KOPT-K1 (cell line): ENCODE measurements around the gene DLGAP1.

Source experiments
- H3K27ac ChIP-seq: fragments of 200-600 bp; sonication (generic); 2 replicates; pipeline ENCODE4 v1.5.1; 2016; ENCODE audit warnings: antibody characterized with exemption, mild to moderate bottlenecking, low read depth, low read length; ENCODE audit not compliant: poor library complexity, severe bottlenecking
- H3K36me3 ChIP-seq: fragments of 200-600 bp; sonication (generic); 2 replicates; pipeline ENCODE4 v1.5.1; 2017; ENCODE audit warnings: antibody characterized with exemption, mild to moderate bottlenecking, low read length, moderate library complexity; ENCODE audit not compliant: insufficient read depth
- H3K9me3 ChIP-seq: fragments of 200-600 bp; sonication (generic); 2 replicates; pipeline ENCODE4 v1.5.1; 2017; ENCODE audit warnings: antibody characterized with exemption, low read length, mild to moderate bottlenecking; ENCODE audit not compliant: insufficient read depth, poor library complexity, severe bottlenecking

The DLGAP1 gene

DNA sequence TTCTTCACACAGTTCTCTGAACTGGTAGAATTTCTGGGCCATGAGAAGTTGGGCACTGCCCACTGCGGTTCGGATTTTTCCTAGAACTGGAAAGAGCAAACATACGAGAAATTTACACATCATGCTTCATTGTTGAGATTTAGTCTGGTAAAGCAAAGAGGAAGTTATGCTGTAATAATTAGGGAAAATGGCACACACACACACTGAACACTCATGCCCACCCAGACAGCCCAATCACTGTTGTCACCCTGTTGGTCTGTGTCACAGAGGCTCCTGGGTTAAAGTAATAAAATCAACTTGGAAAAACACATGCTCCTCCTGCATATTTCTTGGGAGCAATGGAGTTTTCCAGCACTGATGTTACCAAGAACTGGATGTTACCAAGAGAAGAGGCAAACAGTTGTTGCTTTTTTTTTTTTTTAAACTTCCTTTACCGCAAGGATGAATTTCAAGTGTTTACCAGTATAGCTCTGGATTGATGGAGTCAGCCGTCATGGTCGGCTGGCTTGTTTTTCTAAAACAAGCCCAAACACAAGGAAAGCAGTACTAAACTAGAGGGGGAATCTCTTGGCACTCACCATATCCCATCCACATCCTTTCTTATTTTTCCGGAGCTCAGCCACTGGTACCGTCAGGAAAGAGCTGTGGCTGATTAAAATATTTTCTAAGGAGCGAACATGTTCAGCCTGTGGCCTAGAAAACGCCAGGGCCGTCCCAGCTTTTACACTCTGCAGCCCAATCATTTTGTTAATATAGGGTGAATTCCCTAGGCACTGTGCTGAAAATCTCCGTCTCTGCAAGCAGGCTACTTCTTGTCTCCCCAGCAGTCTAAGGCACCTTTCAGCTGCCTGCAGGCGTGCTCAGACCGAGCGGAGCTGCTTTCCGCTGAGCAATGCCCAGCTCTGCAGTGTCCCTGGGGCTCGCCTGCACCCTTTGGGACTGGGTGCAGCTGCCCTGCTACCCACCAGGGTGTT lies 946.2 kb downstream of the DLGAP1 start:
- H3K9me3 ChIP-seq: no peaks in the 10 kb centered on the region
- no peak overlapping the region for H3K27ac ChIP-seq
- H3K36me3 ChIP-seq: no peaks in the 10 kb centered on the region

GRCh38 chr18:3504637-3505036 lies 950.5 kb downstream of the DLGAP1 start:
- Histone ChIP-seq H3K27ac (no peak overlapping the region), H3K9me3 (no peaks in the 10 kb centered on the region), H3K36me3 (no peaks in the 10 kb centered on the region)

DNA sequence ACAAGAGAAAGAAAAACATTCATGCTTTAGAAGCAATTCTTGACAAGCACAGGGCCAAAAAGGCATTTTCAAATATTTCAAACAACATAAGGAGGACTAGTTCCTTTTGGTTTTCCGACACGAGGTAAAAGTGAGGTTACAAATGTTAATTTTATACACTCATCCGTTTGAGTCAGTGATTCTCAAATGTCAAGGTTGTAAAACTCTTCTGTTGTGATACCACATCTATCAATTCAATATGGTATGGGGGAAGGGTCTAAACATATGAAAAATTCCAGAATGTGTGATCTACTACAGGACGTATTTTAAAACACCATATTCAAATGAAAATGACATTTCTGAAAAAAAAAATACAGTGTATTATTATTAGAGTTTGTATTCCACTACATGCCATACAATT lies 952.5 kb downstream of the DLGAP1 start:
- H3K36me3 ChIP-seq: no peaks in the 10 kb centered on the region
- H3K27ac ChIP-seq: no peak overlapping the region
- H3K9me3 ChIP-seq: no peaks in the 10 kb centered on the region

DNA sequence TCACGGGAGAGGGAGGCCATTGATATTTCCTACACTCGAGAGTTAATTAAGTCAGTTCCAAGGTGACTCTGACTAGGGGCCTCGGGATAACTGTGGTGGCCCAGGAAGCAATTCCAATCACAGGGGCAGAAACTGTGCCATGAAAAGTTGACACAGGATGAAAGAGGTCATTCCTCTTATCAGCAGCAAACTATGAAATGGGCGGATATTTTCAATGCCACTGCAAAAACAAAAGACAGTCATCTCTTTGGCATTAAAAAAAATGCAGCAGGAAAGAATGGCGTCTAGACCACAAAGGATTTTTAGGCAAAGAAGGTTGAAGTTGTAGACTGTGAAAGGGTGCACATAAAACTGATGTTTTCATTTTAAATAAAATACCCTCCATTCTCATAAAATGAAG lies 955.1 kb downstream of the DLGAP1 start:
- no peaks in the 10 kb centered on the region for H3K9me3 ChIP-seq
- no peak overlapping the region for H3K27ac ChIP-seq
- H3K36me3 ChIP-seq: no peaks in the 10 kb centered on the region

DNA sequence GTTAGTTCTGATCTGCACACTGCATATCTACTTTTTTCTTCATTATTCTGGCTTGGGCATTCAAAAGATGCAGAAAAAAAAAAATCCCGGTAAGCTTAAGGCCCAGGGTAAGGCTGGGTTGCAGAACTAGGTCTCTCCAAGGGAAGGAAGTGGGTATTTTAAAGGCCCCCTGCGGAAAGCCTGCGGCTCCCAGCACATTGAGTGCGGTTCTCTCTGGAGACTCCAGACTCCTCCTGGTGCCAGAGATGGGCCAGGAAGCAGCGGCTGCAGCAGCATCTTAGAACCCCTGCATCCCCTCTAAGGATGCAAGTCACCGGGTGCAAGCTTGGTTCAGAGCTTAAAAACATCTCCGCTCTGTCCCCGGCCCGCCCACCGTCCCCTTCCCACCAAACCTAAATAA lies 955.6 kb downstream of the DLGAP1 start:
- Histone ChIP-seq H3K36me3 (no peaks in the 10 kb centered on the region), H3K9me3 (no peaks in the 10 kb centered on the region), H3K27ac (no peak overlapping the region)

GRCh38 chr18:3498698-3499471 lies 956.2 kb downstream of the DLGAP1 start:
- Histone ChIP-seq H3K27ac (no peak overlapping the region), H3K9me3 (no peaks in the 10 kb centered on the region)

GRCh38 chr18:3495691-3496430 lies 959.2 kb downstream of the DLGAP1 start:
- Histone ChIP-seq H3K9me3 (no peaks in the 10 kb centered on the region), H3K36me3 (no peaks in the 10 kb centered on the region), H3K27ac (no peak overlapping the region)

More at GRCh38 chr18:3498698-3499471, 956.2 kb downstream of the DLGAP1 start:
- no peaks in the 10 kb centered on the region for H3K36me3 ChIP-seq

DNA sequence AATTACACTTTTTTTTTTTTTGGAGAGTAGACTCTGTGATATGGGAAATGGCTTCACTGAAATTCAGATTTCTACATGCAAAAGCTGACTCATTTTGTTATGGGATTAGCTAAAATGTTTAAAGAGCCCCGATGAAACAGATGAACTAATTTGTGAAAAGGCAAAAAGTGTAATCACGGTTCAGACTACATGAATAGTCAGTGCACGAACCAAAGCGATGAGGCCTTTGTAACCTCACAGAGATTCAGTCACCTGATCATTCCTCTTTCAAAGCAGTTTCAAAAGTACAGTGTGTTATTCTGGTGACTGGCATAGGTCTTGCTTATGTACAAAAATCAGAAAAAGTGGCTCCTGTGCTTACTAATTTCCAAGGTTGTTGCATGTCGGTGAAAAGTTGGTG lies 960.5 kb downstream of the DLGAP1 start:
- no peaks in the 10 kb centered on the region for H3K9me3 ChIP-seq
- H3K27ac ChIP-seq: no peak overlapping the region
- H3K36me3 ChIP-seq: no peaks in the 10 kb centered on the region

GRCh38 chr18:3494245-3494526 lies 960.9 kb downstream of the DLGAP1 start:
- H3K9me3 ChIP-seq: no peaks in the 10 kb centered on the region
- H3K36me3 ChIP-seq: no peaks in the 10 kb centered on the region
- H3K27ac ChIP-seq: no peak overlapping the region

DNA sequence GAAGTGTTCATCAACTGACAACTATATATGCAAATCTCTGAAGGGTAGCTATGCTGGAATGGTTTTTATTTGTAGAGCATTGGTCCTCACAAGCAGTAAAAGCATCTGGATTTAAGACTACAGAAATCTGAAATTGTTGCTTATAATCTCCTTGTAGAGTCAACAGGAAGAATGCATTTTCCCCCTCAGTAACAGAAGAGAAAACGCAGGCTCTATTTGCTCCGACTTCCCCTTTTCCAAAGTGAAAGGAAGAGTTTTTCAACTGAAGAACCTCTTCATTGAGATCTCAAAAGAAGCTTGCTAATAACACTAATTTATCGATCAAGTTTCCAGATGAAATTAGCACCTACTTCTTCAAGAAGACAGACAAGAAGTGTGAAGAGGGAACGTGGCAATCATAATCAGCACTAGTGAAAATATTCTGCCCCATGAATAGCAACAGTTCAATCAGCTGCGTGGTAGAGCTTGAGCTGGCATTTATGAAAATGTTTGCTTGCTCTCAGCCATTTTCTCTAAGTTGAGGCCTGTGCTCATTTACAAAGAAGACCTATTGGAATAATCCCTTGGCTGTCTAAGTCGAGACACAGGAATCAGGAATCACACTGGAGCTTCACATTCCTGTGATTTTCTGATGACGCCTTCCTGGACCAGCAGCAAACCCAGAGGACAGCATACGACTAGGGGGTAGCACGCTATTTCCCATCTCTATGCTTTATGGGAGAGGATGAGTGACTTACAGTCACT lies 961.4 kb downstream of the DLGAP1 start:
- Histone ChIP-seq H3K36me3 (no peaks in the 10 kb centered on the region), H3K27ac (no peak overlapping the region), H3K9me3 (no peaks in the 10 kb centered on the region)

GRCh38 chr18:3492721-3493120 lies 962.4 kb downstream of the DLGAP1 start:
- Histone ChIP-seq H3K36me3 (no peaks in the 10 kb centered on the region), H3K27ac (no peak overlapping the region), H3K9me3 (no peaks in the 10 kb centered on the region)

DNA sequence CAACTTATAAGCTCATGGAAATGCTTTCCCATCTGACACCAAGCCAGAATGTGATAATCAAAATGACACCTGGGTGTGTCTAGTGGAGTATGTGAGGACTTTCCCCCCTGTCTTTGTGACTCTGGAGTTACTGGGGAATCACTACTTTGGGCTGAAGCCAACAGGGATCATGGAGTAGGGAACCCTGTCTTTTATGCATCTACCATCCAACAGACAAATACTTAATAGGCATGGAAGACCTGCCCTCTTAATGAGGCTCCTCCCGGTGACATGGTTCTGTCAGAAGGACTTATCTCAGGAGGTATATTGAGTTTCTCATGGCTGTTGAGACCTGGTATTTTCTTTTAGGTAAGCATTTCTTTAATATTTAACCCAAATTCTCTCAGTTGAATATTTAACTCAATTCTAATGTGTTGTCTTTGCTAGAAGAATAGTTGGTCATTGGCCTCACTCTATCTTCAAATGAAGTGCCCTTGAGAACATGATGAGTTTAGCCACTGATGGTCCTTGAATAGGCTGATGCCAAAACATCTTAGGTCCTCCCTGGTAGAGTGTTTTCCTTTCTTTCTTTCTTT lies 963.0 kb downstream of the DLGAP1 start:
- no peaks in the 10 kb centered on the region for H3K36me3 ChIP-seq
- no peak overlapping the region for H3K27ac ChIP-seq
- H3K9me3 ChIP-seq: no peaks in the 10 kb centered on the region

- no peaks in the 10 kb centered on the region for H3K36me3 ChIP-seq
- H3K27ac ChIP-seq: no peak overlapping the region
- no peaks in the 10 kb centered on the region for H3K9me3 ChIP-seq
Measured at GRCh38 chr18:3489462-3489861, 965.6 kb downstream of the DLGAP1 start.

GRCh38 chr18:3486512-3486911 lies 968.6 kb downstream of the DLGAP1 start:
- H3K27ac ChIP-seq: no peak overlapping the region
- no peaks in the 10 kb centered on the region for H3K36me3 ChIP-seq
- no peaks in the 10 kb centered on the region for H3K9me3 ChIP-seq
